Prostate gland (tissue), 2 donors: ENCODE results near the gene TPT1.

Experiments
- CTCF ChIP-seq, 4 experiments: fragments of 200-600 bp in 2 of 4; fragments of 450-650 bp in 2 of 4; sonication (generic) in 2 of 4; IDR thresholded peaks; 1 replicate in 3 of 4; 2 replicates in 1 of 4; pipeline ENCODE4 v1.5.1; 2016 to 2019; ENCODE audit warnings: antibody characterized with exemption in 4 of 4, mild to moderate bottlenecking in 2 of 4, moderate library complexity in 2 of 4
- POLR2A ChIP-seq: fragments of 450-650 bp; IDR thresholded peaks from one replicate; pipeline ENCODE4 v1.6.1; 2016; ENCODE audit warnings: antibody characterized with exemption, mild to moderate bottlenecking

- TF ChIP-seq CTCF (IDR thresholded peaks at IDR 0.05), result no peak
- TF ChIP-seq POLR2A, result no peak
Observed at GRCh38 chr13:45316338-45316737, 24.6 kb downstream of the TPT1 start.
